HFFc6 (cell line): ENCODE measurements around the gene SPEF1. TPM values are rescaled to one million over a fixed set of nuclear protein-coding genes. Genes with fewer than 3 reads are reported as not detected.

Experiments
- DNase-seq: peaks from one replicate; pipeline ENCODE4 v3.0.0-alpha.2; 2018
- H3K27ac Mint-ChIP-seq: 2 replicates; pipeline ENCODE4 v1.8.0; 2020; ENCODE audit warnings: mild to moderate bottlenecking, mixed read lengths
- H3K27me3 Mint-ChIP-seq: 2 replicates; pipeline ENCODE4 v1.8.0; 2021; ENCODE audit warnings: mild to moderate bottlenecking, moderate library complexity, mixed read lengths; ENCODE audit not compliant: insufficient read depth
- H3K36me3 Mint-ChIP-seq: 2 replicates; pipeline ENCODE4 v1.8.0; 2021; ENCODE audit warnings: low read depth, mixed read lengths
- H3K4me1 Mint-ChIP-seq: 2 replicates; pipeline ENCODE4 v1.8.0; 2020; ENCODE audit warnings: low read depth, mixed read lengths
- H3K4me3 Mint-ChIP-seq: 2 replicates; pipeline ENCODE4 v1.8.0; 2020; ENCODE audit warnings: mild to moderate bottlenecking, moderate library complexity, mixed read lengths
- H3K9me3 Mint-ChIP-seq: 2 replicates; pipeline ENCODE4 v1.8.0; 2020; ENCODE audit warnings: mild to moderate bottlenecking, mixed read lengths
- total RNA-seq, 6 experiments: library from RNA; stranded (reverse); fragmentation: NEBNext Ultra II Directional; extraction: Animal tissue kit (Norgen Biotek cat#: 25700); gene quantifications; 2 replicates in 1 of 6; 3 replicates in 5 of 6; pipeline ENCODE4 v1.2.3, GENCODE V29; 2021
- TF ChIP-seq, protein P1 (sequence below): fragments of 200-600 bp; sonication (generic); IDR thresholded peaks from 2 replicates; pipeline ENCODE4 v1.5.0; 2021; ENCODE audit warnings: antibody characterized with exemption, mild to moderate bottlenecking

Gene SPEF1
- total RNA-seq, 6 experiments from 2014 or later = 0.19 to 0.48 (median 0.36) TPM; not detected in 1

DNA sequence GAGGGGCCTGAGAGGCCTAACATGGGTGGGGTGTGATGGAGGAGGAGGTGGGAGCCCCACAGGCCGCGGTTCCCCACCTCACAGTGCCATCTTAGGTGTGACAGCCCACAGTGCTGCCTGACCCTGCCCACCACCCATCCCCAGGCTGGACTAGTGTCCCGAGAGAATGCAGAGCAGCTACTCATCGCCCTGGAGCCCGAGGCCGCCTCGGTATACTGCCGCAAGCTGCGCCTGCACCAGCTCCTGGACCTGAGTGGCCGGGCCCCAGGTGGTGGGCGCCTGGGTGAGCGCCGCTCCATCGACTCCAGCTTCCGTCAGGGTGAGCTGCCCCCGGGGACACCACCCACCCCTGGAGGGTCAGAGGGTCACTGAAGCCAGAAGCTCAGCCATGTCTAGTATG, 33.2 kb downstream of the SPEF1 start:
- Mint-ChIP-seq H3K27me3 (peaks cover 6% of the 10 kb centered on the region), H3K27ac (no peak overlapping the region), H3K4me3 (no peak overlapping the region), H3K9me3 (no peaks in the 10 kb centered on the region), H3K4me1 (no peaks in the 10 kb centered on the region), H3K36me3 (peaks cover 10% of the 10 kb centered on the region)
- no peak for DNase-seq
- TF ChIP-seq, protein P1, sequence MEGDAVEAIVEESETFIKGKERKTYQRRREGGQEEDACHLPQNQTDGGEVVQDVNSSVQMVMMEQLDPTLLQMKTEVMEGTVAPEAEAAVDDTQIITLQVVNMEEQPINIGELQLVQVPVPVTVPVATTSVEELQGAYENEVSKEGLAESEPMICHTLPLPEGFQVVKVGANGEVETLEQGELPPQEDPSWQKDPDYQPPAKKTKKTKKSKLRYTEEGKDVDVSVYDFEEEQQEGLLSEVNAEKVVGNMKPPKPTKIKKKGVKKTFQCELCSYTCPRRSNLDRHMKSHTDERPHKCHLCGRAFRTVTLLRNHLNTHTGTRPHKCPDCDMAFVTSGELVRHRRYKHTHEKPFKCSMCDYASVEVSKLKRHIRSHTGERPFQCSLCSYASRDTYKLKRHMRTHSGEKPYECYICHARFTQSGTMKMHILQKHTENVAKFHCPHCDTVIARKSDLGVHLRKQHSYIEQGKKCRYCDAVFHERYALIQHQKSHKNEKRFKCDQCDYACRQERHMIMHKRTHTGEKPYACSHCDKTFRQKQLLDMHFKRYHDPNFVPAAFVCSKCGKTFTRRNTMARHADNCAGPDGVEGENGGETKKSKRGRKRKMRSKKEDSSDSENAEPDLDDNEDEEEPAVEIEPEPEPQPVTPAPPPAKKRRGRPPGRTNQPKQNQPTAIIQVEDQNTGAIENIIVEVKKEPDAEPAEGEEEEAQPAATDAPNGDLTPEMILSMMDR = no peak

DNA sequence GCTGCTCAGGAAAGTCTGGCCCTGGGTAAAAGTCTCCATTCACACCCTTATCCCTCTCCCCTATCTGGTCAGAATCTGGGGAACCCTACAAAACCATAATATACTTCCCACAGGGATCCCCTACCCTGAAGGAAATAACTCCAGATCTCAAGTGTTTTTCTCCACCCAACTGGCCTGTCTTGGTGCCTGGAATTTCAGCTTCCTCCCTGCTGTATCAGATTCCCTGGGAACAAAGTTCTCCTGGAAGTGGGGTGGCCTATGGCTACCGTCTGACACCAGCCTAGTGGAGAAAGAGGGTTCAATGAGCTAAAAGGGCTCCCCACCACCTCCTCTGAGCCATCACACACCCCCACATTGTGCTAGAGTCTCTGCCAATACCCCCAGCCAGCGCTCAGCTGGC, 33.8 kb downstream of the SPEF1 start:
- Mint-ChIP-seq H3K4me1 (no peaks in the 10 kb centered on the region), H3K4me3 (no peak overlapping the region), H3K9me3 (no peaks in the 10 kb centered on the region), H3K27me3 (peaks cover 6% of the 10 kb centered on the region), H3K27ac (no peak overlapping the region), H3K36me3 (peaks cover 9% of the 10 kb centered on the region)
- DNase-seq = no peak
- TF ChIP-seq, protein P1 = no peak

DNA sequence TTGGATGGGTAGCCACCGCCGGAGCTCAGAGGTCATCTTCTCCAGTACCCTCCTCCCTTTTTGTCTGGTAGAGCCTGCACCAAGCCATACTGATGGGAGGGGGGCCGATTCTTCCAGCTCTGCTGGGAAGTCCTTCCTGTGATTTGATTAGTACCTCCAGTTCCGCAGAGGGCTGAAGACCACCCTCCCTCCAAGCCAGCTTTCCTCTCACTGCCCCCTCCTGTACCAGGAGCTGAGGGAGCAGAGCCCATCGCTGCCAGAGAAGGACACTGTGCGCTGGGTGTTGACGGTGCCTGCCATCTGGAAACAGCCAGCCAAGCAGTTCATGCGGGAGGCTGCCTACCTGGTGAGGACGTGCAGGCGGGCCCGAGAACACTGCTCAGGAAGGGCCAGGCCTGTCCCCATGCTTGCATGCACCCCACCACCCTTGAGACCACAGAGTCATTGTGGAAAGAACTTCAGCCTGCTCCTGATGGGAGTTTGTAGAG, 35.5 kb downstream of the SPEF1 start:
- Mint-ChIP-seq H3K36me3 (peaks cover 2% of the 10 kb centered on the region), H3K27me3 (peaks cover 6% of the 10 kb centered on the region), H3K4me3 (no peak overlapping the region), H3K4me1 (no peaks in the 10 kb centered on the region), H3K27ac (no peak overlapping the region), H3K9me3 (no peaks in the 10 kb centered on the region)
- TF ChIP-seq, protein P1 = no peak
- no peak for DNase-seq

- no peaks in the 10 kb centered on the region for H3K36me3 Mint-ChIP-seq
- no peak overlapping the region for H3K27ac Mint-ChIP-seq
- no peak overlapping the region for H3K4me3 Mint-ChIP-seq
- DNase-seq = no peak
- H3K4me1 Mint-ChIP-seq = no peaks in the 10 kb centered on the region
- TF ChIP-seq, protein P1 = no peak
- H3K9me3 Mint-ChIP-seq = no peaks in the 10 kb centered on the region
- H3K27me3 Mint-ChIP-seq = peaks cover 6% of the 10 kb centered on the region
Observed at GRCh38 chr20:3744806-3745685, 36.2 kb downstream of the SPEF1 start.

GRCh38 chr20:3744037-3744436, 37.2 kb downstream of the SPEF1 start:
- TF ChIP-seq, protein P1 = no peak
- Mint-ChIP-seq H3K9me3 (no peaks in the 10 kb centered on the region), H3K27me3 (peaks cover 6% of the 10 kb centered on the region), H3K4me3 (no peak overlapping the region), H3K27ac (no peak overlapping the region), H3K4me1 (no peaks in the 10 kb centered on the region), H3K36me3 (no peaks in the 10 kb centered on the region)
- DNase-seq = no peak
